Esophagus squamous epithelium (tissue), 5 donors: Measurements from ENCODE around the gene CCL17. TPM values are rescaled to one million over a fixed set of nuclear protein-coding genes. Genes with fewer than 3 reads are reported as not detected.

Experiments
- DNase-seq: peaks from one replicate; lab custom pipeline; 2025; lab: John Stamatoyannopoulos, UW
- H3K27ac ChIP-seq, 4 donors: fragments of 200-600 bp; sonication (generic); one replicate each; pipeline ENCODE4 v1.5.1; 2016 to 2019; ENCODE audit warnings: mild to moderate bottlenecking in 1 of 4
- H3K27me3 ChIP-seq, 4 donors: fragments of 200-600 bp; sonication (generic); 1 replicate in 3 of 4; 2 replicates in 1 of 4; pipeline versions ENCODE4 v1.5.1 to v1.6.0; 2017 to 2021; ENCODE audit warnings: antibody characterized with exemption in 1 of 4
- H3K36me3 ChIP-seq, 3 donors: fragments of 200-600 bp; sonication (generic); one replicate each; pipeline ENCODE4 v1.5.1; 2016 to 2019
- H3K4me1 ChIP-seq, 3 donors: fragments of 200-600 bp; sonication (generic); one replicate each; pipeline ENCODE4 v1.5.1; 2017 to 2019
- H3K4me3 ChIP-seq, 4 donors: fragments of 200-600 bp; sonication (generic); 1 replicate in 3 of 4; 2 replicates in 1 of 4; pipeline ENCODE4 v1.5.1; 2016 to 2019; ENCODE audit warnings: mild to moderate bottlenecking in 2 of 4, moderate library complexity in 1 of 4
- H3K9me3 ChIP-seq, 3 donors: fragments of 200-600 bp; sonication (generic); one replicate each; pipeline ENCODE4 v1.5.1; 2016 to 2019
- POLR2A ChIP-seq, 4 donors: fragments of 450-650 bp; IDR thresholded peaks; one replicate each; pipeline ENCODE4 v1.6.1; 2017; ENCODE audit warnings: antibody characterized with exemption in 4 of 4, mild to moderate bottlenecking in 4 of 4, moderate library complexity in 3 of 4
- WGBS, 2 donors: methylation state at CpG; one replicate each; pipeline ENCODE4 v1.1.5; 2018; 5-methylcytosine and 5-hydroxymethylcytosine counted together
- intact Hi-C: fragments of 100-400 bp; cut with DNase I; formaldehyde crosslinking; loops from one replicate; pipeline ENCODE4 v1.15.0; 2022
- total RNA-seq, 4 donors: library from RNA; depleted of rRNA; stranded (reverse); fragments of >200 nt; gene quantifications; one replicate each; pipeline ENCODE4 v1.1.0, GENCODE V29; 2016
- TF ChIP-seq, protein P1 (sequence below), 6 experiments: fragments of 450-650 bp in 4 of 6; fragments of 200-600 bp in 2 of 6; sonication (generic) in 2 of 6; IDR thresholded peaks; one replicate each; pipeline ENCODE4 v1.5.1; 2016 to 2019; ENCODE audit warnings: antibody characterized with exemption in 6 of 6, mild to moderate bottlenecking in 4 of 6, moderate library complexity in 4 of 6
- donor health status: DM: yes; HTN: yes; CAD: no.

Gene CCL17
- total RNA-seq, 4 donors from 2014 or later, result 0.64 to 1.3 TPM; not detected in 2

DNA sequence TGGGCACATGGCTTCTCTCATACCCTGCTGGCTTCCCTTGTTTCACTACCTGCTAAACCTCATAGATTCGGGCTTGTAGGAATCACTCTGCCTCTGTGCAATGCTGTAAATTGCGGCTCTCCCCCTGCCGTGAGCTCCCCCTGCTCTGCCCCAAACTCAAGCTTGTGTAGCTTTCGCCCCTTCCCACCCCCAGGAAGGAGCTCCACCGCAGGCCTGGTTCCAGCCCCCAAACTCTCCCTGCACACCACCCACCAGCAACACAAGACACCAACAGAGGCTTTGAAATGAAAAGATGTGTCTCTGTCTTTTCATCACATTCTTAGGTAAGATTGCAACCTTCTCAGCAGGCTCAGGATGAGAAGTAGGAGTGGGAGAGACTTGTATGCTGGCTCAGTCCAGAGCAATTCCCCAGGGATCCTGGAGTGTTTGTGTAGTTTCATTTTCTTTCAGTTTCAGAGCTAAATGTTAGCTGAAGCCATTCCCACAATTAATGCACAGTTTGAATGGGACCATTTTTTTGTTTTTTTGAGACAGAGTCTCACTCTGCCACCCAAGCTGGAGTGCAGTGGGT, 18.1 kb upstream of the CCL17 start:
- Histone ChIP-seq H3K4me1 (peaks cover 8 to 91% (median 48%) of the 10 kb centered on the region in 3 donors), H3K36me3 (peaks cover 0 to 14% (median 0%) of the 10 kb centered on the region in 3 donors), H3K9me3 (no peaks in the 10 kb centered on the region), H3K27ac (no peak overlapping the region), H3K27me3 (no peaks in the 10 kb centered on the region), H3K4me3 (no peak overlapping the region)
- 71 to 82% methylated on average over 5 of the region's 5 CpGs for WGBS, 2 donors
- no peak for DNase-seq
- intact Hi-C loops, result no loop called here
- TF ChIP-seq, protein P1, sequence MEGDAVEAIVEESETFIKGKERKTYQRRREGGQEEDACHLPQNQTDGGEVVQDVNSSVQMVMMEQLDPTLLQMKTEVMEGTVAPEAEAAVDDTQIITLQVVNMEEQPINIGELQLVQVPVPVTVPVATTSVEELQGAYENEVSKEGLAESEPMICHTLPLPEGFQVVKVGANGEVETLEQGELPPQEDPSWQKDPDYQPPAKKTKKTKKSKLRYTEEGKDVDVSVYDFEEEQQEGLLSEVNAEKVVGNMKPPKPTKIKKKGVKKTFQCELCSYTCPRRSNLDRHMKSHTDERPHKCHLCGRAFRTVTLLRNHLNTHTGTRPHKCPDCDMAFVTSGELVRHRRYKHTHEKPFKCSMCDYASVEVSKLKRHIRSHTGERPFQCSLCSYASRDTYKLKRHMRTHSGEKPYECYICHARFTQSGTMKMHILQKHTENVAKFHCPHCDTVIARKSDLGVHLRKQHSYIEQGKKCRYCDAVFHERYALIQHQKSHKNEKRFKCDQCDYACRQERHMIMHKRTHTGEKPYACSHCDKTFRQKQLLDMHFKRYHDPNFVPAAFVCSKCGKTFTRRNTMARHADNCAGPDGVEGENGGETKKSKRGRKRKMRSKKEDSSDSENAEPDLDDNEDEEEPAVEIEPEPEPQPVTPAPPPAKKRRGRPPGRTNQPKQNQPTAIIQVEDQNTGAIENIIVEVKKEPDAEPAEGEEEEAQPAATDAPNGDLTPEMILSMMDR (IDR thresholded peaks at IDR 0.05), result no peak
- TF ChIP-seq POLR2A (IDR thresholded peaks at IDR 0.05), result no peak

DNA sequence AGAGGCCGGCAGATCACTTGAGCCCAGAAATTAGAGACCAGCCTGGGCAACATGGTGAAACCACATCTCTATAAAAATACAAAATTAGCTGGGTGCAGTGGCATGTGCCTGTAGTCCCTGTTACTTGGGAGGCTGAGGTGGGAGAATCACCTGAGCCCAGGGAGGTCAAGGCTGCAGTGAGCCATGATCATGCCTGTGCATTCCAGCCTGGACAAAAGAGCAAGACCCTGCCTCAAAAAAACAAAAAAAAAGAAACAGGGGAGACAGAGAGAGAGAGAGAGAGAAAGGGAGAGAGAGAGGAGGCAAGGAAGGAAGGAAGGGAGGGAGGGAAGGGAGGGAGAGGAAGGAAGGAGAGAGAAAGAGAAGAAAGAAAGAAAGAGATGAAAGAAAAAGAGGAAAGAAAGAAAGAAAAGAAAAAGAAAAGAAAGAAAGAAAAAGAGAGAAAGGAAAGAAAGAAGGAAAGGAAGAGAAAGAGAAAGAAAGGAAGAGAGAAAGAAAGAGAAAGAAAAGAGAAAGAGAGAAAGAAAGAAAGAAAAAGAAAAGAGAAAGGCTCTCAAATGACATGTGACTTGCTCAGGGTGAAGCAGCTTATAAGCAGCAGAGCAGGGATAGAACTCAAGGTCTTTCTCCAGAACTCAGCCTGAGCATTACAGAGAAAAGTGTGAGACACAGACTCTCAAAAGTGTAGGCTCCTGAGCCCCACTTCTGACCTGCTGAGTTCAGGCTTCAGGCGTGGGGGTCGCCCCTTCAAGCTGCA, 16.8 kb upstream of the CCL17 start:
- no peak for DNase-seq
- Histone ChIP-seq H3K4me3 (no peak overlapping the region), H3K36me3 (peaks cover 0 to 3% (median 0%) of the 10 kb centered on the region in 3 donors), H3K27me3 (no peaks in the 10 kb centered on the region), H3K9me3 (no peaks in the 10 kb centered on the region), H3K27ac (peak overlapping the region in 2 of 4 donors; percentile 12 to 43), H3K4me1 (peaks cover 8 to 94% (median 51%) of the 10 kb centered on the region in 3 donors)
- intact Hi-C loops, result no loop called here
- TF ChIP-seq, protein P1 (IDR thresholded peaks at IDR 0.05), result no peak
- TF ChIP-seq POLR2A (IDR thresholded peaks at IDR 0.05), result no peak
- 50 to 68% methylated on average over 3 of the region's 3 CpGs for WGBS, 2 donors

DNA sequence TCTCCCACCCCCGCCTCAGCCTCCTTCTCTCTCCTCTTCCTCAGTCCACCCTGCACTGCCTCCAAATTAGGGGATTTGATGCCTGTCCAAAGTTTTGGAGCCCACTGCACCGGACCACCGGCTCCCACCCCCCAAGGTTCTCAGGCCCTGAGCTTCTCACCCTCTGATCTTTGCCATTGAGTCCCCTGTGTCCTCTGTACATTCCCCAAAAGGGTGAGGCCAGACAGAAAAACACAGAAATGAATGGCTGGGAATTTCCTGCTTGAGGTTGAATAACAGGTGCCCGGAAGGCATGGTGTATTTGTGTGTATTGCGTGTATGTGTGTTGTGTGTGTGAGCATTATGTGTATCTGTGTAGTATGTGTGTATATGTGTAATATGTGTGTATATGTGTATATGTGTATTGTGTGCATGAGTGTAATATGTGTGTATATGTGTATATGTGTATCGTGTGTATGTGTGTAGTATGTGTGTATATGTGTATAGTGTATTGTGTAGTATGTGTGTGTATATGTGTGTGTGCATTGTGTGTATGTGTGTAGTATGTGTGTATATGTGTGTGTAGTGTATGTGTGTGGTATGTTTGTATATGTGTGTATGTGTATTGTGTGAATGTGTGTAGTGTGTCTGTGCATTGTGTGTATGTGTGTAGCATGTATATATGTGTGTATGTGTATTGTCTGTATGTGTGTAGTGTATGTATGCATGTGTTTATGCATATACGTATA, 16.0 kb upstream of the CCL17 start:
- WGBS, 2 donors, result 50 to 60% methylated on average over 6 to 7 of the region's 7 CpGs
- peaks cover 8 to 94% (median 51%) of the 10 kb centered on the region in 3 donors for H3K4me1 ChIP-seq
- no peak for DNase-seq
- H3K9me3 ChIP-seq, result no peaks in the 10 kb centered on the region
- H3K4me3 ChIP-seq, result no peak overlapping the region
- H3K36me3 ChIP-seq, result no peaks in the 10 kb centered on the region
- H3K27me3 ChIP-seq, result no peaks in the 10 kb centered on the region
- H3K27ac ChIP-seq, result peak overlapping the region in 2 of 4 donors; percentile 12 to 43
- intact Hi-C loops, result no loop called here
- TF ChIP-seq, protein P1 (IDR thresholded peaks at IDR 0.05), result no peak
- TF ChIP-seq POLR2A (IDR thresholded peaks at IDR 0.05), result no peak

DNA sequence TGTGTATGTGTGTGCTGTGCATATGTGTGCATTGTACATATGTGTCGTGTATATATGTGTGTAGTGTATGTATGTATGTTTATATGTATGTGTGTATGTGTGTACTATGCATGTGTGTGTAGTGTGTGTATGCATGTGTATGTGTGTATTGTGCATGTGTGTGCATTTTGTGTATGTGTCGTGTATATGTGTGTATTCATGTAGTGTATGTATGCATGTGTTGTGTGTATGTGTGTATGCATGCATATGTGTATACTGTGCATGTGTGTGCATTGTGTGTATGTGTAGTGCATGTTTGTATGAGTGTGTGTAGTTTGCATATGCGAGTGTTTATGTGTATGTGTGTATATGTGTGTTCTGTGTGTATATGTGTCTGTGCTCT, 15.5 kb upstream of the CCL17 start:
- TF ChIP-seq, protein P1 (IDR thresholded peaks at IDR 0.05), result no peak
- TF ChIP-seq POLR2A (IDR thresholded peaks at IDR 0.05), result no peak
- Histone ChIP-seq H3K36me3 (no peaks in the 10 kb centered on the region), H3K4me1 (peaks cover 6 to 94% (median 51%) of the 10 kb centered on the region in 3 donors), H3K27ac (peak overlapping the region in 1 of 4 donors; percentile 43), H3K9me3 (no peaks in the 10 kb centered on the region), H3K27me3 (no peaks in the 10 kb centered on the region), H3K4me3 (no peak overlapping the region)
- DNase-seq, result no peak
- intact Hi-C loops, result no loop called here
- 87 to 97% methylated on average over 2 to 3 of the region's 3 CpGs for WGBS, 2 donors
